Suppressor macrophage treated with lipopolysaccharide for 4 hours (primary cell): ENCODE measurements around the gene USF2.
"Not testable (repeated sequence)": the region's sequence is repeated elsewhere in the genome, so short reads cannot be mapped to it uniquely, and the experiment has no call there.

ENCODE experiments used
- DNase-seq: peaks from one replicate; pipeline ENCODE4 v3.0.0-alpha.2; 2020

The USF2 gene

DNA sequence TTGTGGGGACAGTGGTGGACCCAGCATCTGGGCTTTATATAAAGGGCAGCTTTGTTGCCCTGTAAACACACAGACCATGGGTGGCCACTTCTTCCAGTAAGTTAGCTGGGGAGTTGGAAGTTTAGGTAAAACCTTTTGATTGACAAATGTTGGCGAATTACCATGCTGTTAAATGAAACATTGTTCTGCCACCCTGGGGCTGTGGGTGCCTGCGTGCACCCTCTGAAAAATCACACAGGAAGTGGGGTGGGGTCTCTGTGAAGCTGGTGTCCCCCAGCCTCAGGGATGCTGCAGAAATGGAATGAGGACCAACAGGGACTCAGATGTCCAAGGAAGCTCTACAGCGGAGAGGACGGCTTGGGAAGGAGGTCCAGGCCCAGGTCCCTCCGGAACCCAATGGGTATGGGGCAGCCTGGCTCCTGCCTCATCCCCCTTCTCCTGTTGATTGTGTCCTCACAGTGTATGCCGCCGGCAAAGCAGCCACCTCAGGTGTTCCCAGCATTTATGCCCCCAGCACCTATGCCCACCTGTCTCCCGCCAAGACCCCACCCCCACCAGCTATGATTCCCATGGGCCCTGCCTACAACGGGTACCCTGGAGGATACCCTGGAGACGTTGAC is 2.8 kb upstream of the USF2 start:
- DNase-seq, result no peak

DNA sequence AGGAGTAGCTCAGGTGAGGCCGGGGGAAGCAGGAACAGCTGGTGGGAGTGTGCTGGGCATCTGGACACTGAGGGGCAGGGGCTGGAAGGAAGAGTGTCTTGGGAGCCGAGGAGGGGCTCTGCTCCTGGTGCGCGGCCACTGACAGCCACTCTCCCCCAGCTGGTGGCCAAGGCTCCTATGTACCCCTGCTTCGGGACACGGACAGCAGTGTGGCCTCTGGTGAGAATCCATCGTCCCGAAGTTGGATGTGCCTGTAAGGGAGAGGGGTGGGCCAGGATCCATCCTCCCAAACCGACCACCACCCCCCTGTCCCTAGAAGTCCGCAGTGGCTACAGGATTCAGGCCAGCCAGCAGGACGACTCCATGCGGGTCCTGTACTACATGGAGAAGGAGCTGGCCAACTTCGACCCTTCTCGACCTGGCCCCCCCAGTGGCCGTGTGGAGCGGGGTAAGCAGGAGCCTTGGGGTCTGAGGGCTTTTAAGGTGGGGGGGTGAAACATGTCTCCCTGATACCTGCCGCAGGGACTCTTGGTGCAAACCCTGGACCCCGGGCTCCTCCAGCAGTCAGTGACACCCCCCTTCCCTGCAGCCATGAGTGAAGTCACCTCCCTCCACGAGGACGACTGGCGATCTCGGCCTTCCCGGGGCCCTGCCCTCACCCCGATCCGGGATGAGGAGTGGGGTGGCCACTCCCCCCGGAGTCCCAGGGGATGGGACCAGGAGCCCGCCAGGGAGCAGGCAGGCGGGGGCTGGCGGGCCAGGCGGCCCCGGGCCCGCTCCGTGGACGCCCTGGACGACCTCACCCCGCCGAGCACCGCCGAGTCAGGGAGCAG is 2.0 kb upstream of the USF2 start:
- DNase-seq, result no peak

DNA sequence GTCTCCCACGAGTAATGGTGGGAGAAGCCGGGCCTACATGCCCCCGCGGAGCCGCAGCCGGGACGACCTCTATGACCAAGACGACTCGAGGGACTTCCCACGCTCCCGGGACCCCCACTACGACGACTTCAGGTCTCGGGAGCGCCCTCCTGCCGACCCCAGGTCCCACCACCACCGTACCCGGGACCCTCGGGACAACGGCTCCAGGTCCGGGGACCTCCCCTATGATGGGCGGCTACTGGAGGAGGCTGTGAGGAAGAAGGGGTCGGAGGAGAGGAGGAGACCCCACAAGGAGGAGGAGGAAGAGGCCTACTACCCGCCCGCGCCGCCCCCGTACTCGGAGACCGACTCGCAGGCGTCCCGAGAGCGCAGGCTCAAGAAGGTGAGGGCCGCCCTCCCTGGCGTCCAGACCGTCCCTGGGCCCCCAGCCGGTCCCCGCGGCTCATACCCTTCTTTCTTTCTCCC is 1.4 kb upstream of the USF2 start:
- peak; percentile 36 for DNase-seq

DNA sequence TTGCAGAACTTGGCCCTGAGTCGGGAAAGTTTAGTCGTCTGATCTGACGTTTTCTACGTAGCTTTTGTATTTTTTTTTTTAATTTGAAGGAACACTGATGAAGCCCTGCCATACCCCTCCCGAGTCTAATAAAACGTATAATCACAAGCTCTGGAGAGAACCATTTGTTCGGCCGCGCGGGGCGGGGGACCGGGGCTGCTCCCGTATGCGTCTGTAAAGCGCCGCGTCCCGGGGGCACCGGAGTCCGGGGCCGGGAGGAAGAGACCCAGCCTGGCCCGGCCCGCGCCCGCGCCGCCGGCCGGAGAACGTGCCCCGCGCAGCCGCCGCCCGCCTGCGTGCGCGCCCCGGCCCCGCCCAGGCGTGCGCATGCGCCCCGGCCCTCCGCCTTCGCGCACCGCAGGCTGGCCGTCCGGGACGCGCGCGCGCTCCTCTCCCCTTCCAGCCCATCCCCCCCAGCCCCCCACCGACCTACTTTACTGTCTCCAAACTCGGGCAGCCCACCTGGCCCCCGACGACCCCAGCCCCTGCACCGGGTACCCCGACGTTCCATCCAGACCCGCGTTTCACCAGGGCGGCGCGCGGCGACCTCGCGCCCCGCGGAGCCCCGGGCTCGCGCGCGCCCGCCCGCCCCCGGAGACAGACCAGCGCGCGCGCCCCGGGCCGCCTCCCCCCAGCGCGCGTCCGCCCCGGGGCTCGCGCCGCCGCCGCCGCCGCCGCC is 785 bp upstream of the USF2 start:
- DNase-seq, result peak; percentile 91

DNA sequence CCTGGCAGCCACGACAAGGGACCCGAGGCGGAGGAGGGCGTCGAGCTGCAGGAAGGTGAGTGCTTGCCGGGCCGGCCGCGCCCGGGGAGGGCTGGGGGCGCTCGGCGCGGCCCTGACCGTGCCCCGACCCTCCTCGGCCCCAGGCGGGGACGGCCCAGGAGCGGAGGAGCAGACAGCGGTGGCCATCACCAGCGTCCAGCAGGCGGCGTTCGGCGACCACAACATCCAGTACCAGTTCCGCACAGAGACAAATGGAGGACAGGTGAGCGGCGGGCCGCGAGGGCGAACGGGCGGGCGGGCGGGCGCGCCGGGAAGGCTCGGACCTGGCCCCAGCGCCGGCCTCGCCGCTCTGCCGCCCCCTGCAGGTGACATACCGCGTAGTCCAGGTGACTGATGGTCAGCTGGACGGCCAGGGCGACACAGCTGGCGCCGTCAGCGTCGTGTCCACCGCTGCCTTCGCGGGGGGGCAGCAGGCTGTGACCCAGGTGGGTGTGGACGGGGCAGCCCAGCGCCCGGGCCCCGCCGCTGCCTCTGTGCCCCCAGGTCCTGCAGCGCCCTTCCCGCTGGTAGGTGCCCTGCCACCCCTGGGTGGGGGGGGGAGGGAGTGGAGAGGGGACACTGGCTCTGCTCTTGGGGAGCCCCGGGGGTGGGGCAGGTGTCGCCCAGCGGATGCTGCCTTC is 816 bp downstream of the USF2 start:
- DNase-seq, result peak; percentile 78

DNA sequence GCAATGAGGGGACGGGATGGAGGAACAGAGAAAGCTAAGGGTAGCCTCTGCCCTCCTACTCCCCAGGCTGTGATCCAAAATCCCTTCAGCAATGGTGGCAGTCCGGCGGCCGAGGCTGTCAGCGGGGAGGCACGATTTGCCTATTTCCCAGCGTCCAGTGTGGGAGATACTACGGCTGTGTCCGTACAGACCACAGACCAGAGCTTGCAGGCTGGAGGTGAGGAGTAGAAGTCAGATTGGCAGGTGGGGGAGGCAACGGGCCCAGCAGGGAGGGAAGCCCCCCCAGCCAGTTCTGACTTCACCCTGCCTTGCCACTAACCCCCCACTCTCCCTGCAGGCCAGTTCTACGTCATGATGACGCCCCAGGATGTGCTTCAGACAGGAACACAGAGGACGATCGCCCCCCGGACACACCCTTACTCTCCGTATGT is 1.6 kb downstream of the USF2 start:
- DNase-seq, result no peak

DNA sequence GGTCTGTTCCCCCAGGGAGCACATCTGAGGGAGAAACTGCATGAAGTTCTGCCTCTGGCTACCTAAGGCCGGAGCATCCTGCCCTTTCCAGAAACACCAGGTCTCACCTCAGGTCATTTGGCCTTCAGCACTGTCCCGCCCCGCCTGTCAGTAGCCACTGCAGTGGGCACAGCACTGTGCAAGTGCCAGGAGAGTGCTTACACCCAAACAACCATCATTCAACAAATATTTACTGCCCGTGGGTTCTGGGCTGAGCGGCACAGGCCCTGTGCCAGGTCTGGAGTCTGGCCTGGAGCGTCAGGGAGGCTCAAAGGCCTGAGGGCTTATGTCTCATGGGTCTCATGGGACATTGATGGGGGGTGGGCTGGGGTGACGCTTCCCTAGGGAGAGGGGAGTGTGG is 2.8 kb downstream of the USF2 start:
- DNase-seq, result no peak

DNA sequence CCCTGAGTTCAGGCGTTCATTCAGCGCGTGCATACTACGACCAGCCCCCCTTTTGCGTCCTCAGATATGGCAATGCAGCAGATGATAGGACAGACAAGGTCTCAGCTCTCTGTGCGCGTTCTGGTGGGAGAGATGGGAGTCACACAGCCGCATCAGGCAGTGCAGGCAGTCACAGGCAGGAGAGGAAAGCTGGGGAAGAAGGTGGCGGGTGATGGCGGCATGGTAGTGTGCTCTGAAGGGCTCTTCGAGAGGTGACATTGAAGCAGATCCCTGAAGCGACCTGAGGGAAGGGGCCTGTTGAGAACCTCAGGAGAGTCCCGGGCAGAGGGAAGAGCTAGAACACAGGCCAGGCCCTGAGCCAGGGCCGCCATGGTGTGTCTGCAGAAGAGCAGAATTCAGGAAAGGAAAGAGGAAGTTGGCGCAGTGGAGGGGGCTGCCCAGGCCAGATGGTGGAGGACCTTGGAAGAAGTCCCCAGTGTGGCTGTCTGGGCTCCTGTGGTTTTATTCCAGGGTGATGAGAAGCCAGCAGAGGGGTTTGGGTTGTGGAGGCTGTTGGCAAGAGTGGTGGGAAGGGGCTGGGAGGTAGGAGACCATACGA is 3.5 kb downstream of the USF2 start:
- DNase-seq, result peak; percentile 76

DNA sequence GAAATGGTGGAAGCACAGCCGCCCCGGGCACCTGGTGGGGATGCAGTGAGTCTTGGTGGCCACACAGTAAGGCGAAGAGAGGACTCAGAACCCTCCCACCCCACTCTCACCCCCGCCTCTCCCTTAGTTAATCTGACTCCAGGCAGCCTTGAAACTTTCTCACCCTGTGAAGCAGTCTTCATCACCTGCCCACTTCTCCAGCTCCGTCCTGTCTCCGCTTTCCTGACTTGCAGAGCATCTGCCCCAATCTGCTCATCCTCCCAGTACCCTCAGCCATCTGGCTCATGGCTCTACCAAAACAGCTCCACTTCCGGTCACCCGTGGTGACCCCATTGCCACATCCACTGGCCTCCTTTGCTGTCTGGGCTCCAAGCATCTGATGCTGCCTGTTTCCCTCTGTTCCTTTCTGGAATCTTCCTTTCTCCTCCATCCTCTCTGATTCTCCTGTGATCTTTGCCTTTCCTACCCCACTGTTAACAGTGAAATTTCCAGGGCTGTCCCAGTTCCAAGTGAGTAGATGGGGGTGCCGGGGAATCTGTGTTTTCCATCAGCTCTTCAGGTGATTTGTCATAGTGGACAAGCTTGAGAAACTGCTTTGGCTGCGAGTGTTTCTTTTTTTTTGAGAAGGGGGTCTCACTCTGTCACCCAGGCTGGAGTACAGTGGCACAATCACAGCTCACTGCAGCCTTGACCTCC is 4.3 kb downstream of the USF2 start:
- DNase-seq, result no peak

DNA sequence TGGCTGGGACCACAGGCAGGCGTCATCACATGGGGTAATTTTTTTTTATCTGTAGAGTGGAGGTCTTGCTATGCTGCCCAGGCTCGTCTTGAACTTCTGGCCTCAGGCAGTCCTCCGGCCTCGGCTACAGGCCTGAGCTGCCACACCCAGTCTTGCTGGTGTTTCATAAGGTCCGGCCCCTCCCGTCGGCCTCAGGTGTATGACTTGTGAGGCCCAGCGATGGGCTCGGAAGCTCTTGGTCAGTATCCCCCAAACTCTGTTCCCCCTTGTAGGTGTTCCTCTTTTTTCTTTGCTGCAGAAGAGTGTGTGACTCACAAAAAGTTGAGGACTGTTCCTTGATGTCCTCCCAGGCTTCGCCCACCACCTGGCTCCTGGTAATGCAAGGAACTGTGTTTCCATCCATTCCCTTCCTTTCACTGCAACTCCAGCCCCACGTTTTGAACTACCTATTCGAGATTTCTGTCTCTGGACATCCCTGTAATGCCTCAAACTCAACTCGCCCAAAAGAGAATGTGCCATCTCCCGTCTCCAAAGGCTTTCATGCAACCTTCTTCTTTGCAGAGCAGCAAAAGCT is 5.0 kb downstream of the USF2 start:
- no peak for DNase-seq

DNA sequence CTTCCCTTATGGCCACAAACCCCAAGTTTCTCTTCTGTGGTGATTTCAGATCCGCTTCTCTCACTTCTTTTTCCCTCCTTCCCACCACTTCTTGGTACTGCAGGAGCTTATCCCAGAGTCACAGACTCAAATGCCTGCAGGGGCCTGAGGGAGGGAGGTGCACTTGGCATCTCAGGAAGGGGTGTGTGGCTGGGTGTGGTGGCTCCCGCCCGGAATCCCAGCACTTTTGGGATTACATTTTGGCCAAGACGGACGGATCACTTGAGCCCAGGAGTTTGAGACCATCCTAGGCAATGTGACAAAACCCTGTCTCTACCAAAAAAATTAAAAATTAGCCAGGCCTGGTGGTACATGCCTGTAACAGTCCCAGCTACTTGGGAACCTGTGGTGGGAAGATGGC is 5.6 kb downstream of the USF2 start:
- DNase-seq, result no peak

DNA sequence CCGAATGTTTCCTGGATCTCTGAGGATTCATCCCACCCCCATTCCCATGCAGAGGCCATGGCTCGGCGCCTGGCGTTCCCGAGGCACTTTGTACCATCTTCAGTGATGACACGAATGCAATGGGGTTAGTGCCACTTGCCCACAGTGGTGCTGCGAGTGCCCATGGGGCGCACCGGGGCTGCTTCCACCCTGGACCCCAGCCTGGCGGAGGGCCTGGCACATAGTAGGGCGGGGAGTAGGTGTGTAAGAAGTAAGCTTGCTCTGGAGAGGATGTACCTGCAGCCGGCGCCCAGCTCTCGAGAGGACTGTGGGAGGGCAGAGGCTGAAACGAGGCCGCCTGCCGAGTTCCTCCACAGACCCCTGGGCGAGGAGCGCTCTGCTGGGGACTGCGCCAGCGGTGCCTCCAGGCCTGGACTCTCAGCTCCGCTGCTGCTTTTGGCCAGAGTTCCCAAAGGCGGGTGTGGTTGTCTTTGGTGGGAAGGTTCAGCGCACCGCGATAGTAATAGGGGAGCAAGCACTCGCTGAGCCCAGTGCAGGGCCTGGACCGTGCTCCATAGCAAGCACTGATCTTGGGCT is 8.0 kb downstream of the USF2 start:
- DNase-seq, result no peak

DNA sequence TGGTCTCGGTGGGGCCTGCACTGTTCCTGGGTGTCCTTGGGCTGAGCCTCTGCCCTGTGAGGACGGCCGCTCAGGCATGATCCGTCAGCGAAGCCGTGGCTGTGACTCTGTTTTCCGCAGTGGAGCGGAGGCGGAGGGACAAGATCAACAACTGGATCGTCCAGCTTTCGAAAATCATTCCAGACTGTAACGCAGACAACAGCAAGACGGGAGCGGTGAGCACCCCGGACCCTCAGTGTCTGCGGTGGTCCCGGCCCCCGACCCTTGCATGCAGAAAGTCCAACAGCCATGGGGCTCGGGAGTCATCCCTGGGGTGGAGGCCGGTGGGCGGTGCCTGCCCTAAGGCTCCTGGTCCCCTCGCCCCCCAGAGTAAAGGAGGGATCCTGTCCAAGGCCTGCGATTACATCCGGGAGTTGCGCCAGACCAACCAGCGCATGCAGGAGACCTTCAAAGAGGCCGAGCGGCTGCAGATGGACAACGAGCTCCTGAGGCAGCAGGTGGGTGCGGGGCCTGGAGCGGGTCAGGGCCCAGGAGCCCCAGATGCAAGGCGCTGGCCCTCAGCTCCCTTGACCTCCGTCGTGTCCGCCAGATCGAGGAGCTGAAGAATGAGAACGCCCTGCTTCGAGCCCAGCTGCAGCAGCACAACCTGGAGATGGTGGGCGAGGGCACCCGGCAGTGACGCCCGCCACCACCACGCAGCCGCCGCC is 10.0 kb downstream of the USF2 start:
- DNase-seq, result no peak

DNA sequence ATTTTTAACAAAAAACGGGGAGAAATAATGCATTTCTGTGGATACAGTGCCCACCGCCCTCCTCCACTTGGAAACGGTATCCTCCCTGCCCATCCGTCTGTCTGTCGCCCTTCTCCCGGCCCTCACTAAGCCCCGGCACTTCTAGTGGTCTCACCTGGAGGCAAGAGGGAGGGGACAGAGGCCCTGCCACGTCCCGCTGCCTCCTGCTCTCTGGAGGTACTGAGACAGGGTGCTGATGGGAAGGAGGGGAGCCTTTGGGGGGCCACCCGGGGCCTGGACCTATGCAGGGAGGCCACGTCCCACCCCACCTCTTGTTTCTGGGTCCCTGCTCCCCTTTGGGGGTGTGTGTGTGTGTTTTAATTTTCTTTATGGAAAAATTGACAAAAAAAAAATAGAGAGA is 10.6 kb downstream of the USF2 start:
- DNase-seq, result no peak

DNA sequence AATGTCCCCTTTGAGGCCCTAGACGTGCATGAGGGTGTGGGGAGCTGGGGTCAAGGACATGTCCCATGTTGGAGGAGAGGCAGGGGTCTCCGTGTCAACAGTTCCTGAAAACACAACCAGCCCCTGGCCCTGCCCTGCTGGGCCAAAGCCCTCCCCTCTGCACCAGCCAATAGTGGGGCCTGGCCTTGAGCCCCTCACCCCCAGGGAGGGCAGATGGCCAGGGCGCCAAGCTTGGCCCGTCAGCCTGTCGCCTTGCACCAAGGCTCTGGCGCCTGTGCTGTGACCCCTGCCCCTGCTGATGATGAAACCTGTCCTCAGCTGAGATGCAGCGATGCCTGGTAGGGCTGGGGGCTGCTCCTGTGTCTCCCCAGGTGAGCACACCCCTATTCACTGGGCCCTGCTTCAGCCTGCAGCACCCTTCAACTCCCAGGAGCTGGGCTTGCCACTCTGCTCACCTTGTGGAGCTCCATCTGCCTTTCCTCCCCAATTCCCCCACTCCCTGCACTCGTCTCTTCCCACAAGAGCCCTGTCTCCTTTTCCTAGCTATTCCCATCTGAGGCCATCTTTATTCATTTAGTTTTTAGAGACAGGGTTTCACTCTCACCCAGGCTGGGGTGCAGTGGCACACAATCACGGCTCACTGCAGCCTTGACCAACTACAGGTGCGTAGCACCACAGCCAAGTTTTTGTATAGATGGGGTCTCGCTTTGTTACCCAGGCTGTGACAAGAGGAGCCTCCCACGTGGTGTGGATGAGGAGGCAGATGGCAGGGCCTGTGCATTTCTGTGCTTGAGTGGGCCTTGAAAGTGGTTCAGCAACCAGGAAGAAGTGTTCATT is 11.4 kb downstream of the USF2 start:
- no peak for DNase-seq

DNA sequence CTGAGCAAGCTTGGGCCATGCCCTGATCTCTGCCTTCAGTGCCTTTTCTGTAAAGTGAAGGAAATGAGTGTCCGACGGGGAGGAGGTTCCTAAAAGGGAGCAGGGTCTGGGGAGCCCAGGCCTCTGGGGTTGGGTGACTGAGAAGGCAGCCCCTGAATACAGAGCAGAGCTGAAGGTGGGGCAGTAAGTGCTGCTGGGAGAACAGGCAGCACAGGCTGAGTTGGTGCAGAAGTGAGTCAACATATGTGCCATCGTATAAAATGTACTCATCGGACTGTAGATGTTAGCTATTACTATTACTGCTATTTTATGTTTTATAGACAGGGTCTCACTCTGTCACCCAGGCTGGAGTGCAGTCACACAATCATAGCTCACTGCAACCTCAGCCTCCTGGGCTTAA is 12.5 kb downstream of the USF2 start:
- DNase-seq, result no peak

DNA sequence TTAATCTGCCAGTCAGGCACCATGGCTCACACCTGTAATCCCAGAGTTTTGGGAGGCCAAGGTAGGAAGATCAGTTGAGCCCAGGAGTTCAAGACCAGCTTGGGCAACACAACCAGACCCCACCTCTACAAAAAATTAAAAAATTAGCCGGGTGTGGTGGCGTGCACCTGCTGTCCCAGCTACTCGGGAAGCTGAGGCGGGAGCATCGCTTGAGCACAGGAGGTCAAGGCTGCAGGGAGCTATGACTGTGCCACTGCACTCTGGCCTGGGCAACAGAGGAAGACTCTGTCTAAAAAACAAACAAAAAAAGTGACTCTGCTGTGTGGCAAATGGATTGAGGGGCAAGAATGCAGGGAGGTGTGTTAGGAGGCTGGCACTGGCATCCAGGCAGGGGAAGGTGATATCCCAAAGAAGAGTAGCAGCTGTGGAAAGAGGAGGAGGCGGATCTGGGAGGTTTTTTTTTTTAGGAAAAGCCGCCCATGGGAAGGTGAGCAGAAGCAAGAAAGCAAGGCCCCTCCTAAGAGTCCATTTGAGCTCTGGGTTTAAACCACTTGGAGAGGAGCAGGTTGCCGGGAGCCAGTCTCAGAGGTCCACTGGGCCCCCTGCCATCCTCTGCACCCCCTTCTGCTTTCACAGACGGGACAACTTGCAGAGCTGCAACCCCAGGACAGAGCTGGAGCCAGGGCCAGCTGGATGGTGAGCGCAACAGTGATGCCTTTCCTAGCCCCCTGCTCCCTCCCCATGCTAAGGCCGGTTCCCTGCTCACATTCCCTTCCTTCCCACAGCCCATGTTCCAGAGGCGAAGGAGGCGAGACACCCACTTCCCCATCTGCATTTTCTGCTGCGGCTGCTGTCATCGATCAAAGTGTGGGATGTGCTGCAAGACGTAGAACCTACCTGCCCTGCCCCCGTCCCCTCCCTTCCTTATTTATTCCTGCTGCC is 15.7 kb downstream of the USF2 start:
- DNase-seq, result no peak

DNA sequence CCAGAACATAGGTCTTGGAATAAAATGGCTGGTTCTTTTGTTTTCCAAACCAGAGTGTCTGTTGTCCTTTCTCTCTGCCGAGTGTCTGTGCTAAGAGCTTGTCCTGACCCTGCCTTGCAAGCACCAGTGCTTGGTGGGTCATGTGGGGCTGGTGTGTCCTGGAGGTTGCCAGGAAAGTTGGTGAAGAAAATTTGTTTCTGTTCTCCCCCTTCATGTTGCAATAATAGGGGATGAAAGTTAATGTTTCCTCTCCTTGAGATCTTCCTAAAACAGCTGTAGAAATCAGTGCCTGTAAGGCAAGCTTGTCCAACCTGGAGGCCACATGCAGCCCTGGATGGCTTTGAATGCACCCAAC is 16.3 kb downstream of the USF2 start:
- DNase-seq, result peak; percentile 77

DNA sequence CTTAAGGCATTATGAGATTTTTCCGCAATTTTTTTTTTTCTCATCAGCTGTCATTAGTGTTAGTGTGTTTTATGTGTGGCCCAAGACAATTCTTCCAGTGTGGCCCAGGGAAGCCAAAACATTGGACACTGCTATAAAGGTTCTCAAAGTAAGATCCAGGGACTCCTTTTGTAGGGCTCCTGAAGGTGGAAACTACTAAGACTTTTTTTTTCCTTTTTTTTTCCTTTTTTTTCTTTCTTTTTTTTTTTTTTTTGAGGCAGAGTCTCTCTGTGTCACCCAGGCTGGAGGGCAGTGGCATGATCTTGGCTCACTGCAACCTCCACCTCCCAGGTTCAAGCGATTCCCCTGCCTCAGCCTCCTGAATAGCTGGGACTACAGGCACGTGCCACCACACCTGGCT is 16.7 kb downstream of the USF2 start:
- DNase-seq, result not testable (repeated sequence)
